PC-3 (cell line): Measurements from ENCODE around the gene CCDC89. TPM values are rescaled to one million over a fixed set of nuclear protein-coding genes. Genes with fewer than 3 reads are reported as not detected.

Experiments
- ATAC-seq: fragments of 200-7000 bp; cut with Tn5 transposase; 2 replicates; pipeline ENCODE4 v1.9.1; 2020; ENCODE audit warnings: mild to moderate bottlenecking, moderate library complexity
- BruUV-seq: library from RNA; stranded (reverse); fragments of 400-500 nt; replicated peaks from 2 replicates; lab custom pipeline; 2021; lab: Mats Ljungman, UMichigan
- CTCF ChIA-PET: fragments of 300-600 bp; sonication (Branson Sonifier 250); formaldehyde crosslinking; loops from one replicate; lab custom pipeline; 2022; ENCODE audit warnings: antibody characterized with exemption; lab: Charles Lee
- POLR2A ChIA-PET: fragments of 300-600 bp; sonication (Branson Sonifier 250); formaldehyde crosslinking; loops from one replicate; lab custom pipeline; 2022; ENCODE audit warnings: antibody characterized with exemption; ENCODE audit not compliant: unreplicated experiment; lab: Charles Lee
- DNase-seq: peaks from one replicate; pipeline ENCODE4 v3.0.0-alpha.2; 2015
- H2AFZ ChIP-seq: fragments of 300-600 bp; sonication (generic); 2 replicates; pipeline ENCODE4 v1.6.0; 2016; ENCODE audit warnings: antibody characterized with exemption, low read length
- H3F3A ChIP-seq: fragments of 300-600 bp; sonication (generic); one replicate; pipeline ENCODE4 v1.6.0; 2017; ENCODE audit warnings: antibody characterized with exemption, low read length, control low read depth, mild to moderate bottlenecking; ENCODE audit not compliant: unreplicated experiment
- H3K27ac ChIP-seq: fragments of 300-600 bp; sonication (generic); 2 replicates; pipeline ENCODE4 v1.5.1; 2016; ENCODE audit warnings: mild to moderate bottlenecking, low read length
- H3K27me3 ChIP-seq: fragments of 300-600 bp; sonication (generic); 2 replicates; pipeline ENCODE4 v1.6.1; 2016; ENCODE audit warnings: low read length, mixed read lengths
- H3K36me3 ChIP-seq: fragments of 300-600 bp; sonication (generic); 2 replicates; pipeline ENCODE4 v1.6.1; 2016; ENCODE audit warnings: low read depth, mixed run types, low read length, mixed read lengths
- H3K4me1 ChIP-seq: fragments of 300-600 bp; sonication (generic); 2 replicates; pipeline ENCODE4 v1.5.1; 2016; ENCODE audit warnings: low read length; ENCODE audit not compliant: insufficient read depth
- H3K4me2 ChIP-seq: fragments of 300-600 bp; sonication (generic); 2 replicates; pipeline ENCODE4 v1.6.0; 2016; ENCODE audit warnings: low read length
- H3K4me3 ChIP-seq: fragments of 300-600 bp; sonication (generic); 2 replicates; pipeline ENCODE4 v1.5.1; 2016; ENCODE audit warnings: mild to moderate bottlenecking, low read length, mixed read lengths
- H3K79me2 ChIP-seq: fragments of 300-600 bp; sonication (generic); 2 replicates; pipeline ENCODE4 v1.6.1; 2017; ENCODE audit warnings: low read length, mixed read lengths
- H3K9ac ChIP-seq: fragments of 300-600 bp; sonication (generic); 2 replicates; pipeline ENCODE4 v1.6.0; 2016; ENCODE audit warnings: mild to moderate bottlenecking, low read length
- H3K9me2 ChIP-seq: fragments of 300-600 bp; sonication (generic); replicated peaks from 2 replicates; pipeline ENCODE4 v1.6.1; 2016; ENCODE audit warnings: mixed run types, low read length, mixed read lengths
- H3K9me3 ChIP-seq: fragments of 300-600 bp; sonication (generic); 2 replicates; pipeline ENCODE4 v1.6.1; 2016; ENCODE audit warnings: low read length, mixed read lengths
- H4K20me1 ChIP-seq: fragments of 300-600 bp; sonication (generic); 2 replicates; pipeline ENCODE4 v1.6.1; 2016; ENCODE audit warnings: low read length, mixed read lengths
- CTCF ChIP-seq: fragments of 300-600 bp; sonication (generic); conservative IDR thresholded peaks from 2 replicates; pipeline ENCODE4 v1.5.1; 2017; ENCODE audit warnings: antibody characterized with exemption, low read depth, mild to moderate bottlenecking, low read length
- EZH2 ChIP-seq: fragments of 300-600 bp; sonication (generic); IDR thresholded peaks from one replicate; pipeline ENCODE4 v1.6.1; 2017; ENCODE audit warnings: antibody characterized with exemption, mild to moderate bottlenecking, low read length; ENCODE audit not compliant: unreplicated experiment
- EZH2phosphoT487 ChIP-seq: fragments of 300-600 bp; sonication (generic); IDR thresholded peaks from 2 replicates; pipeline ENCODE4 v1.6.1; 2018; ENCODE audit warnings: mild to moderate bottlenecking, antibody characterized with exemption, low read length, borderline replicate concordance
- intact Hi-C: fragments of 100-400 bp; cut with micrococcal nuclease; formaldehyde crosslinking; loops from 2 replicates; pipeline ENCODE4 v1.9.0; 2023
- total RNA-seq: library from RNA; depleted of rRNA; stranded (reverse); fragments of >200 nt; gene quantifications from 2 replicates; pipeline ENCODE4 v1.2.3, GENCODE V29; 2014

The CCDC89 gene
- total RNA-seq, 1 experiment from 2014 or later = 0.55 TPM

- intact Hi-C loops = loop anchor here (5.0 to 10.0 kb wide), 2 partner anchors 66 to 582 kb away; partner anchors contain the start of gene EED
- peaks cover 57% of the 10 kb centered on the region for H4K20me1 ChIP-seq
- CTCF ChIA-PET = interaction anchor here (0.6 to 0.7 kb wide), 2 partner anchors 66 to 883 kb away, joined by 4 to 6 read pairs; no protein-coding TSS in a partner anchor
These were observed 22.8 kb downstream of the CCDC89 start for GRCh38 chr11:85663080-85663752.

GRCh38 chr11:85661972-85662664 is 23.9 kb downstream of the CCDC89 start:
- H3K79me2 ChIP-seq = peaks cover 79% of the 10 kb centered on the region
- POLR2A ChIA-PET = interaction anchor here (0.6 kb wide), 1 partner anchor 1371 kb away, joined by 6 read pairs; no protein-coding TSS in a partner anchor
- peak overlapping the region; percentile 99 for H3K9ac ChIP-seq
- ATAC-seq = no peak
- H3K27me3 ChIP-seq = no peaks in the 10 kb centered on the region
- no peaks in the 10 kb centered on the region for H3F3A ChIP-seq
- peaks cover 61% of the 10 kb centered on the region for H3K36me3 ChIP-seq
- no peaks in the 10 kb centered on the region for H3K9me3 ChIP-seq
- peaks cover 37% of the 10 kb centered on the region for H3K4me1 ChIP-seq
- no peak for DNase-seq
- H4K20me1 ChIP-seq = peaks cover 68% of the 10 kb centered on the region
- no peaks in the 10 kb centered on the region for H3K9me2 ChIP-seq
- peak overlapping the region; percentile 98 for H3K4me3 ChIP-seq
- CTCF ChIA-PET = no interaction called here
- H3K27ac ChIP-seq = no peak overlapping the region
- no peak overlapping the region for H2AFZ ChIP-seq
- TF ChIP-seq EZH2 (no peak), CTCF (no peak), EZH2phosphoT487 (no peak)
- peak overlapping the region; percentile 96 for H3K4me2 ChIP-seq
- BruUV-seq = no TSS peak
- intact Hi-C loops = loop anchor here (1.0 to 10.0 kb wide), 3 partner anchors 14 to 583 kb away; partner anchors contain the start of gene EED

More at GRCh38 chr11:85663080-85663752, 22.8 kb downstream of the CCDC89 start:
- Histone ChIP-seq H3K27me3 (no peaks in the 10 kb centered on the region), H3K36me3 (peaks cover 50% of the 10 kb centered on the region), H3K4me3 (peak overlapping the region; percentile 98), H3K79me2 (peaks cover 68% of the 10 kb centered on the region), H3K27ac (no peak overlapping the region), H3K9me2 (no peaks in the 10 kb centered on the region), H3K4me1 (peaks cover 37% of the 10 kb centered on the region), H3K4me2 (peak overlapping the region; percentile 96), H3K9me3 (no peaks in the 10 kb centered on the region), H3K9ac (peak overlapping the region; percentile 99), H2AFZ (no peak overlapping the region), H3F3A (no peaks in the 10 kb centered on the region)
- POLR2A ChIA-PET = interaction anchor here (0.7 kb wide), 1 partner anchor 1603 kb away, joined by 11 read pairs; no protein-coding TSS in a partner anchor
- TSS peak; percentile 29 for BruUV-seq
- no peak for ATAC-seq
- TF ChIP-seq CTCF = no peak
- TF ChIP-seq EZH2 = no peak
- no peak for TF ChIP-seq EZH2phosphoT487
- no peak for DNase-seq
